ENCODE results near the gene CAMTA2.

- TF ChIP-seq CTCF (IDR thresholded peaks at IDR 0.05) (no peak), POLR2AphosphoS5 (IDR thresholded peaks at IDR 0.05) (no peak), POLR2A (IDR thresholded peaks at IDR 0.05) (no peak)
Observed at GRCh38 chr17:5014357-5014756, 26.9 kb upstream of the CAMTA2 start.

All from breast epithelium (tissue), 3 donors.